ENCODE results near the gene KRTAP10-12.

Gene KRTAP10-12

DNA sequence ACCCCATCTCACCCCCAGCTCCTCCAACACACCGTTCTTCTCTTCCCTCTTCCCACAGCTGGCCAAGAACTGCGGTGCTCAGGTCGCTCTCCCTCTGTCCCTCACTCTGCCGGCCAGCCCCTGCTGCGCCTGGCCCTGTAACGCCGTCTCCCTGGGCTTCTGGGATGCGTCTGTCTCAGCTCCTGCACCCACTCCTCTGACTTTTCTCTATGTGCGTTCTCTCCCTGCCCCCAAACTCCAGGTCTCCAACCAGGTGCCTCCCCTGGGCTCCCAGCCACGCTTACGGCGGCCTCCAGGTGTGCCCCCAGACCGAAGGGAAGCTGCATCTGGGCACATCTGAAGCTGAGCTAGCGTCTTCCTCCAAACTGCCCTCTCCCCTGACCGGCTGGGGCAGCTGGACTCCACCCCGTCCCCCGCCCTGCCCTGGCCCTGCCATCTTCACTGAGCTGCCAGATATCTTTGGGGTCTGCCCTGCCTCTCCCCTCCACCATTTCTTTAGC lies 2.6 kb downstream of the KRTAP10-12 start:
- DNase-seq (ENCODE audit: low spot score), result no peak

DNA sequence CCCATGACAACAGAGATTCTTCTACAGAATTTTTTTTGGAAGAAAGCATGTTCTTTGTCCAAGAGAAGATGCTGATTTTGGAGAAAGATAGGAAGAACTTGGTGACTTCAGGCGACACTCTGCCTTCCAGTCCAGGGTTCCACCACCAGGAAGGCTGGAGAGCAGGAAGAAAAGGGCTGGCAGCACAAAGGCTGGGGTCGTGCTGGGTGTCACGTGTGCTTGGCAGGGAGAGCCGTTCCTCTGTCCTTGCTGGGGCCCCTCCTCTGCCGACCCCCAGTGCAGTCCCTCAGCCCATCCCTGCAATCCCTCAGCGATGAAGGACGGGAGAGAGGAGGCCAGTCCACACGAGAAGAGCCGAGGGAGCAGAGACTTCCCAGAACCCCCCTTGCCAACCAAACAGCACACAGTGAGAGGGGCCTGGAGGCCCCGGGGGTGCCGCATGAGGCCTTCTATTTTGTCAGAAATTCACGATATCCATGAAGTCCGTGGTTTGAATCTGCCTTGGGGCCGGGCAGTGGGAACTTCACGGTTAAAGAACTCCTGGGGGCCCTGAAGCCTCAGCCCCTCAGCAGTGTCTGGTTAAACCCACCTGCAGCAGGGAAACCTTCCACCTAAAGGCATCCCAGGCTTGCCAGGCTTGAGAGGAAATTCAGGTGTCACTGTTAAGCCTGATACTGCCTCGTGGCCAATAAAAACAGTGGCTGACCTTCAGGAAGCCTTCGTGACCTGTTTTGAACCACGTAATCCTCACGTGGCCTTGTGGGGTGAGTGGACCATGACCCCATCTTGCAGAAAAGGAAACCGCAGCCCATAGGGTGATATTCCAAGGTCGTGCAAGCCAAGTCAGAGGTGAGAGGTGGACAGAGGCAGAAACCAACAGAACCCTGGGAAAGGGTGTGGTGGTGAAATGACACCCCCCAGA lies 3.4 kb downstream of the KRTAP10-12 start:
- DNase-seq (ENCODE audit: low spot score), result no peak

DNA sequence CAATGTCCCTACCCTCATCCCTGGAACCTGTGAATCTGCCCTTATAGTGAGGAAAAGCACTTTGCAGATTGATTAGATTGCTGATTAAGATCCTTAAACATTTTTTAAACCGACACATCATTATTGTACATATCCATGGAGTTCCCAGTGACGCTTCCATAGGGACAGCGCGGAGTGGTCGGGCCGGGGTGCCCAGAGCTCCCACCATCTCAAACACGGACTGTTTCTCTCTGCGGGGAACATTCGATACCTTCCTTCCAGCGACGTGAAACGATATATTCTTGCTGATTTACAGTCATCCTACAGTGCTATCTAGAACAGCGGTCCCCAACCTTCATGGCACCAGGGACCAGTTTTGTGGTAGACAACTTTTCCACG lies 4.0 kb downstream of the KRTAP10-12 start:
- DNase-seq (ENCODE audit: low spot score), result no peak

DNA sequence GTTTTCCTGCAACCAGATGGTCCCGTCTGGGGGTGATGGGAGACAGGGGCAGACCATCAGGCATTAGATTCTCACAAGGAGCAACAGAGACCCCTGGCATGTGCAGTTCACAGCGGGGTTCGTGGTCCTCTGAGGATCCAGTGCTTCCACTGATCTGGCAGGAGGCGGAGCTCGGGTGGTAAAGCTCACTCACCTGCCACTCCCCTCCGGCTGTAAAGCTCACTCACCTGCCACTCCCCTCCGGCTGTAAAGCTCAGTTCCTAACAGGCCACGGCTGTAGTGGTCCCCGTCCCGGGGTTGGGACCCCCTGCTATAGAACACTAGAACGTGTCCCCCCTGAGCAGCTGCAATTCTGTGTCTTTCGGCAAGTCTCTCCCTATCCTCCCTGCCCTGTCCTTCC lies 4.6 kb downstream of the KRTAP10-12 start:
- DNase-seq (ENCODE audit: low spot score), result no peak

DNA sequence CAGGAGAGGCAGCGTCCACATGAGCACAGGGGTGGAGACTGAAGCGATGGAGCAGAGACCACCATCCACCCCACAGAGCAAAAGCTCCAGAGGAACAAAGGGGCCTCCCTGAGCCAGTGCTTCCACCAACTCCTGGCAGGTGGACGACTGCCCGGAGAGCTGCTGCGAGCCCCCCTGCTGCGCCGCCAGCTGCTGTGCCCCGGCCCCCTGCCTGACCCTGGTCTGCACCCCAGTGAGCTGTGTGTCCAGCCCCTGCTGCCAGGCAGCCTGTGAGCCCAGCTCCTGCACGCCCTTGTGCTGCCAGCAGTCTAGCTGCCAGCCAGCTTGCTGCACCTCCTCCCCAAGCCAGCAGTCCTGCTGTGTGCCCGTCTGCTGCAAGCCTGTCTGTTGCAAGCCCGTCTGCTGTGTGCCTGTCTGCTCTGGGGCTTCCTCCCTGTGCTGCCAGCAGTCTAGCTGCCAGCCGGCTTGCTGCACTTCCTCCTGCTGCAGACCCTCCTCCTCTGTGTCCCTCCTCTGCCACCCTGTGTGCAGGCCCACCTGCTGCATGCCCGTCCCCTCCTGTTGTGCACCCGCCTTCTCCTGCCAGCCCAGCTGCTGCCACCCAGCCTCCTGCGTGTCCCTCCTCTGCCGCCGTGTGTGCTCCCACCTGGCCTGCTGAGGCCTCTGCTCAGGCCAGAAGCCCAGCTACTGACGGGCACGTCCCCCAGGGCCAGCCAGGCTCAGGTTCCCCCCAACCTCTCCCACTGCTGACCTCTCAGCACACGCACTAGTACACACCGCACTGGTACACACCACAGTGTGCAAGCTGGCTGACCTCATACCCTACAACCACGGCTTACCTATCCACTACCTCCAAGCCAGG lies 5.4 kb downstream of the KRTAP10-12 start:
- no peak for DNase-seq (ENCODE audit: low spot score)

DNA sequence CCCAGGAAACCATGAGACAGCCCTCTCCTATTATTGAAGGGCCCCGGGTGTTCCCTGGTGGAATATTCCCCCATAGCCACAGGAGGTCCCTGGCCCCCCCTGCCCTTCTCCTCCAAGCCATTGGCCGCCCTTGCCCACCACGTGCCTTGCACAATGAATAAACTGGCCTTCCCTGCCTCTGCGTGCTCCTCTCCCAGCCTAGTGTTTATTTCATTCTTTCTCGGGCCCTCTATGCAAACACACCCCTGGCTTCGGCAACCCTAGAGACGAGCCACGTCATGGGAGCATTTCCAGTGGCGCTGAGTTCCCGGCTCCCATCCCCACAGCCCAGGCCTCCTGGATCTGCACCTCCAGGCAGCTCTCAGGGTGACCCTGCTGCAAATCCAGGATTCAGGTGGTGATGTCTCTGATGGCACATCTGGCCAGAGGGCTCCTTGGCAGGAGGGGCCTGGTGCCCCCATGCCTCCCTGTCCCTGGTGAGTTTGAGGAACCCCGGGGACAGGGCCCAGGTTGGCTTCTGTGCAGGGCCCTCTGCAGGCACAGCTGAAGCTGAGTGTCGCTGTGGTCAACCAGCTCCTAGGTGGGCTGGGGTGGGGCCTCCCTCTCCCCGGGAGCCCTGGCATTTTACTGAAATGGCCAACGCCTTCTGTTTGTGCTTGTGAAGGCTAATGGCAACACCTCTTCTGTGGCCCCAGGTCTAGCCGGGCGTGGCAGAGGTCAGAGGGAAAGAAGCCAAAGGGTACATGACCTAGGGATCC lies 6.2 kb downstream of the KRTAP10-12 start:
- DNase-seq (ENCODE audit: low spot score), result peak; percentile 63

DNA sequence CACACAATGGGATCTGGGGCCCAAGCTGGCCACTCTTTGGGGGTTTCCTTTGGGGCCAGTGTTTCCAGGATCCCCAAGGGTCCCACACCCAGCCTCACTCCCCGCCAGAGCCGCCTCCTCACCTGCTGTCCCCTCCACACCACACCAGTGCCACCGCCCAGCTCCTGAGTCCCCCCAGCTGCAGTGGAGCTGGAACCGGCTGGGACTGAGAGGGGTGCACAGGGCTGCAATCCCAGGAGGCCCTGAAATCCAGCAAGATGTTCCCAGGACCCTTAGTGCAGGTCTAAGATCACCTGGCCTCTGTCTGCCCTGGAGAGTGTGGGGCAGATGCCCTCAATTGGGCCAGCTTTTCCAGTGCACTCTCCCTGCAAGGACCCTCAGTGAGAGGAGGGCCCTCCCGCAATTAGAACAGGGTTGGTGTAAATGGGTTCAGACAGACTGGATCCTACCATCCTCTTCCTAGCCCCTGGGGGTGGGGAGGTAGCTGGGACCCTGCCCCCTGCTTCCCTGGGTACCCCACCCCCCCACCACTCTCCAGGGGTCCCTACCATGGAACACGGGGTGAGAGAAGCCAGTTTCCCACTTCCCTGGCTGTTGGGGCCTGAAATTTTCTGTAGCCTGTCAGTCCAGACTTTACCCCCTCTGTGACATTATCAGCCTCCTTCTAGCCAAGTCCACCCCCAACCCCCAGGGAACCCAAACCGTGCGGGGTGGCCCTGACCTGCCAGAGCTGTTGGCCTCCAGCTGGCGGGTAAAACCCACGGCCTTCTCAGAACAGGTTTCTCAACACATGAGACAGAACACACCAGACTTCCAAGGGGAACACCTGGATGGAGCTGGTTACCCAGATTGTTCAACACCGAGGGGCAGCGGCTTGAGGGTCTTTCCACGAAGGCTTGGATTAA lies 7.0 kb downstream of the KRTAP10-12 start:
- peak; percentile 63 for DNase-seq (ENCODE audit: low spot score)

DNA sequence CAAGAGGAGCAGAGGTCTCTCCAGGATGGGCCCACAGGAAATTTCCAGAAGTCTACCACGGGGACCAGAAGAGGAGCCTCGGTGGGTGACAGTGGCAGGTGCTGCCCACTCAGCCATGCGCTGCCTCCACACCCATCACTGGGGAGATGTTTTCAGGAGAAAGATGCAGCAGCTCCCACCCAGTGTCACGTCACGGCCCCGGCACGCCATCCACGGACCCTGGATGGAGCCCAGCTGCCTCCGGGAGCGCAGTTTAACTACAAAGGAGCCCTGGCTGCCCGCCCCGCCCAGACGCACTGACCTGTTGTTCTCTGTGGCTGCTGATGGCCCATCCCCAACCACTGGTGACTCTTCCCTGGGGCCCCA lies 7.6 kb downstream of the KRTAP10-12 start:
- peak; percentile 62 for DNase-seq (ENCODE audit: low spot score)

DNA sequence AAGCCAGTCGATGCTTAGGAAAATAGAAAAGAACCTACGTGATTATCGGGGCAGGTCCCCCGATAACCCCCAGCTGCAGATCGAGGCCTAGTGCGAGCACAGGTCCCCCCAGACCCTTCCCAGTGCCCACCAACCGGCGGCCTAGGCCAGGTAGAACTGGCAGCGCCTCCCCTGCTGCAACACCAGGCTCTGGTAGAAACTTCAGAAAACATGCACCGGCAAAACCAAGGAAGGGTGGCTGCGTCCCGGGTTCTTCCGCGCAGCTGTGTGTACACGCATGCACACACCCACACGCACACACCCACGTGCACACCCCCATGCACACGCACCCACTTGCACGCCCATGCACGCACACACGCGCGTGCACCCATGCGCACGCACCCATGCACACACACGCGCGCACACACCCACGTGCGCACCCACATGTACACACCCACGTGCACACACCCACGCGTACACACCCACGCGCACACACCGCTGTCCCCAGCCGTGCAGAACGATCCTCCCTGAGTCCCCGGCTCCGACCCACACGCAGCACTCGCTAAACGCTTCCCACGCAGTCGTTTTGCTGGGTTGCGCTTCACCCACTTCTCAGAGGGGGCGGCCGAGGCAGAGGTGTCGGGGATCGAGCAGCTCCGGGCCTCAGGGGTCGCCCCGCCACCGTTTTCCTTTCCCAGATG lies 9.2 kb downstream of the KRTAP10-12 start:
- peak; percentile 38 for DNase-seq (ENCODE audit: low spot score)

DNA sequence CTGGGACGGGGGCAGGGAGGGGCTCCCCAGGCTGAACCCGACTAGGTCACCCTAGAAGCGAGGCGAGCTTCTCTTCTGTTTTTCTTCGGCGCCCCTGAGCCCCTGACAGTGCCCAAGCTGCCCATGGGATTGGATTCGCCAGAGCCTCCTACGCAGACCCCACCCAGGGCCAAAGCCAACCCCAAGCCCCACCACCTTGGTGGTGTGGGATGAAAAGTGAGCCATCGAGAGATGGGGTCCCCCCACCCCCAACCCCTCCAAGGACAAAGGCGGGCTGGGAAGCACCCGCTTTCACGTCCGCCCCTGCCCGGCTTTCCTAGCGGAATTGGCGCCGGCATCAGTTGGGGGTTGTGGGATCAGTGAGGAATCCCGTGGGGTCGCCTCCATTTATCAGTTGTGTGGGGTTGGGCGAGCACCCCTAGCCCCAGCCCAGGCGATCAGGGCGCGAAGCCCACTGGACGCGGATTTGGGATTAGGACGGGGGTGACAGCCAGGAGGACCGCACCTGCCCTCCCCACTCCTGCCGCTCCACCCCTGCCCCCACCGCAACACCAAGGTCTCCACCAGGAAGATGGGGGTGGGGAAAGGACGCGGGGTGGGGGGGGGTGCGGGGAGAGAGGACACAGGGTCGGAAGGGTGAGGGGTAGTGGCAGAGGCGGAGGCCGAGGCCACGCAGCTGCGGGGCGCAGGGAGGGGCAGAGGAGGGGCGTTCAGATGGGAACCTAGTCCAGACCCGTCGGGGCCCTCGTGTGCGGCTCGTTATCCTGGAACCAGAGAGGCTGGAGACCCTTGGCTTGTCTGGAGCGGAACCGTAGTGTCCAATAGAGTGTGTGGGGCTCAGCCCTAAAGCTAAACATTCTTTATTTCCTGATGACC lies 10.0 kb downstream of the KRTAP10-12 start:
- DNase-seq (ENCODE audit: low spot score), result peak; percentile 50

DNA sequence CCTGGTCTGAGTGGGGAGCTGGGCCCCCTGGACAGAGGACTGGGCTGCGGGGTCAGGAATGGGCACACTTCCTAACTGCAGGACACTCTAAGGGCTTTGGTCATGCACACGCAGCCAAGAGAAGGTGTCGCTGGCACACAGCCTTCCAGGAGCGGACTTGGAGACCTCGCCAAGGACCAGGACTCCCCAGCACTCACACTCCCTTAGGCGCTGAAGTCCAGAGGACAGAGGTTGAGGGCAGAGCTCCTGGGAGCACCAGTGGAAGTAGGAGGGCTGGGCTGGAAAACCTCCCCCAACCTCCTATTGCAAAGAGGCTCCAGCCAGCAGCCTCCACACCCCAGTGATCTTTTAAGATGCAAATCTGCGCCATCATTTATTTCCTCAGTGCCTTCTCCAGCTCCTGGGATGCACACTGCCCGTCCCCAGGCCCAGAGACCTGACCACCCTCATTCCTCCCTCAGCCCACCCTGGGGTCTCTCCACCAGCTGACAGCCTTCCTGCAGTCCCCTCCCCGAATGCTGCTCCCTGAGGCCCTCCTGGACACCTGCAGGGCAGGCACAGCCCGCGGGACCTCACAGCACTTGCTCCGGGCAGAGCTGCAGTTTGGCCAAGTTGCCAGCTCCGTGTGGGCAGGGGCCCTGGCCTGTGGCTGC lies 11.4 kb downstream of the KRTAP10-12 start:
- DNase-seq (ENCODE audit: low spot score), result peak; percentile 53

DNA sequence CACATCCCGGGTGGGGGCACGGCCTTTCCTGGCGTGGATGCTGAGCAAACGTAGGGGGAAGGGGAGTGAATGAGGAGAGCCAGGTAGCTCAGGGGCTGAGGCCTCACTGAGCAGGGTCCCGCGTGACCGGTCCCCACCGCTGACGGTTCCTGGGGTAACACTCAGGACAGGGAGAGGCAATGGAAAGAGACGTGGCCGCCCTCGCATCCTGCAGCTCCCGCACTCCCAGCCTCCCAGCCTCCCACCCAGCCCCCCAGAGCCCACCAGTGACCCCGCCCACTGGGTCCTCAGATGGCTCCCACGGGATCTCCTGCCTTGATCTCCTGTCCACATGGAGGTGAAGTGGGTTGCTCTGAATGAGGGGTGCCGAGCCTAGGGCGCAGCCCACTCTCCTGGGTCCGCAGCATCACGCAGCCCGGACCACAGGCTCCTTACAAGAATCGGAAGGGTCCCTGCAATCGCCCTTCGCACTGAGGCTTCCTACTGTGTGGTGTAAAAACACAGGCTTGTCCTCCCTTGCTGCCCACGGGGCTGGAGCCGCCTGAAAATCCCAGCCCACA lies 12.0 kb downstream of the KRTAP10-12 start:
- no peak for DNase-seq (ENCODE audit: low spot score)

DNA sequence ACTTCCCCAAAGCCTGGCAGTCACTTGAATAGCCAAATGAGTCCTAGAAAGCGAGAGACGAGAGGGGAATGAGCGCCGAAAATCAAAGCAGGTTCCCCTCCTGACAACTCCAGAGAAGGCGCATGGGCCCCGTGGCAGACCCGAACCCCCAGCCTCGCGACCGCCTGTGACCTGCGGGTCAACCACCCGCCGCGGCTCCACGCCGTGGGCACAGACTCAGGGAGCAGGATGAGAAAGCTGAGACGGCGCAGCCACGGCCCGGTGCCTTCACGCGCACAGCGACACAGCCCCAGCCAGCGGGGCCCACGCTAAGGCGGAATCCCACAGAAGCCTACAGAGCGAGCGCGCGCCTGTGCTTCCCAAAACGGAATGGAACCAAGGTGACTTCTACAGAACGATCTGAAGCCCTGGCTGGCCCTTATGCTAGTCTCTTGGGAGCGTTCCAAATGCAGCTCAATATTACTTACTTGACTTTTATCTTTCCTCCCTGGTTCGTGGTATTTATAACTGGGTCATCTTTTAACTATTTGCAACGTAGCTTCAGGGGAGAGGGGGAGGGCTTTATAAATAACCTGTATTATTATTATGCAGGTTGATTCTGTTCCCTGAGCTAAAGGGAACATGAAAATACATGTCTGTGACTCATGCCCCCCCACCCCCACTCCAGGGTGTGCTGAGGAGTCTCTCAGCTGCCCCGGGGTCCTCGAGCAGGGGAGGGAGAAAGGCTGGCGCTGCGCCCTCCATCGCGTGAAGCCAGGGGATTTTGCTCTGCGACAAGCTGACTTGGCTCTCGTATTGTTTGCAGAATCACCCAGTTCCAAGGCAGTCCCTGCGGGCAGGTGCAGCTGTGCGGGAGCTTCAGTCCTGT lies 12.7 kb downstream of the KRTAP10-12 start:
- DNase-seq (ENCODE audit: low spot score), result peak; percentile 60

DNA sequence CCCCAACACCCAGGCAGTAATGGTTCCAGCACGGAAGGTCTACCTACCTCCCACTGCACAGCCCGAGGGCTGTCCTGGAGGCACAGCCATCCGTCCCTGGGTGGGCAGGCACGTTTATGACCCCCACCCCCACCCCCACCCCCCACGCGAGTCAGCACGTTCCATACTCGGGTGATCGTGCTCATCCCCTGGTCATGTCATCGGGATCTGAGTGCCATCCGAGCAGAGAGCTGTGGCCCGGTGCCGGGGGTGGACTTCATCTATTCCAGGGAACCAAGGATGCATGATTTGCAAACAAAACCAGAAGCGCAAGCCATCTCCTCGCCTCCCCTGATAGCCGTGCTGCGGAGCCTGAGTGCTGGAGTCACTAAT lies 13.3 kb downstream of the KRTAP10-12 start:
- peak; percentile 58 for DNase-seq (ENCODE audit: low spot score)

DNA sequence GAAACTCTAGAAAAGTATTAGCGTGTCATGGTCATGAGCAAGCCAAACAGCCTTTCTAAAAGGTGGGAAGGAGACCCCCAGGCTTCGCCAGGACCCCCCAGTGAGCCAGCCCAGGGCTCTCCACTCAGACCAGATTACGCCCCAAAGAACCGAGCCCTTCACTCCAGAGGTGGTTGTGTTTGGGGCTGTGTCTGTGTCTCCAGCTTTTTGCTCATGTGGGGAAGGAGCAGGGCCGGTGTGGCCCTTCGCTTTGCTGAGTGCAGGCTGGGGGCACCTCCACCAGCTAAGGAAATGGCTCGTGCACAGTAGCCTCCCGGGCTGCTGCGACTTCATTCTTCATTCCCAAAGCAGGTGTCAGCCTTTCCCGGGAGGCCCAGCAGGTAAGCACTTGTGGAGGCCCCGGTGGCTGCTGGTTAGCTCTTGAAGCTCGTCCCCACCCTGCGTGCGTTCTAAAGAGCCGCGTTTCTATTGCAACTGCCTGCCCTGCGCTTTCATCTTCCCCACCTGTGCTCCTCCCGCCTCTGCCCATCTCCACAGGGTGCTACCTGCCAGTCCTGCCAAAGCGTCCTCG lies 13.9 kb downstream of the KRTAP10-12 start:
- DNase-seq (ENCODE audit: low spot score), result peak; percentile 48

DNA sequence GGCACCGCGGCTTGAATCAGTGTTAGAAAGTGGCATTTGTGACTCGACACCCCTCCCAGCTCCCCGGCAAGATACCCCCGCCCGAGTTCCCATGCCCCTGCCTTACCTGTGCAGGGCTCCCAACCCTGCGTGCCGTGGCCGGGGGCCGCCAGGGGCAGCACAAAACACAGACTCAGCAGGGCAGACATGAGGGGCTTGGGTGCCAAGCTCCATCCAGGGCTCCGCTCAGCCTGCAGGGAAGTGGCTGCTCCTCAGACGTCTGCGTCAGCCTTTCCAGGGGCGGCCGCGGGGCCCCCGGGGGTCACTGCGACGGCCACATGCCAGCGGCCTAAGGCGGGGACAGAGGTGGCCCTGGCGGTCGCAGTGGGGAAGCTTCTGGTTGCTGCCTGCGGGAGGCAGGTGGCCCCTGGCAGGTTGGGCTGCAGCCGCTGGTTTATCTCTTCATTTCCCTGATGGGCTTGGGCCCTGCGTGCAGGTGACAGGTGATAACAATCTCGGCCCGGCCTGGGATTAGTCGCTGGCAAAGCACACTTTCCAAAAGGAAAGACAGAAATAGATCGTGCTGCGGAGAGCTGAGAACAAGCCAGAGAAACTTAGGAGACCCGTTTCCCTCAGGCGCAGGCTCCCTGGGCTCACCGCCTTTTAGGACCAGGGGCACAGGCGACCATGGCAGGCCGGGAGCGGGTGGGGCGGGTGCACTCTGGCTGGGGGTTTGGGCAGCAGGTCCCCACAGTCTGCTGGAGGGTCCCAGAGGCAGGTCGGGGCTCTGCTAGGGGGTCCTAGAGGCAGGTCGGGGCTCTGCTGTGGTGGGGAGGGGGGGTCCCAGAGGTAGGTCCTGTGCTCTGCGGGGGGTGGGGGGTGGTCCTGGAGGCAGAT lies 14.6 kb downstream of the KRTAP10-12 start, which contains the start of gene TSPEAR:
Gene TSPEAR, minus strand, starts transcription at position 246 of the 876 bp plus-strand sequence. Its CDS starts 58 bp downstream, at position 188.
- DNase-seq (ENCODE audit: low spot score), result peak; percentile 42
